Uterus (tissue), 2 donors: Measurements from ENCODE around the gene RSRP1.
"Not testable (repeated sequence)": the region's sequence is repeated elsewhere in the genome, so short reads cannot be mapped to it uniquely, and the experiment has no call there.

Experiments used
- POLR2A ChIP-seq, 2 donors: fragments of 450-650 bp; IDR thresholded peaks; one replicate each; pipeline ENCODE4 v1.6.1; 2016; ENCODE audit warnings: antibody characterized with exemption in 2 of 2, mild to moderate bottlenecking in 1 of 2, moderate library complexity in 1 of 2
- TF ChIP-seq, protein P1 (sequence below), 4 experiments: fragments of 200-600 bp in 2 of 4; fragments of 450-650 bp in 2 of 4; sonication (generic) in 2 of 4; IDR thresholded peaks; one replicate each; pipeline ENCODE4 v1.5.1; 2016 to 2019; ENCODE audit warnings: antibody characterized with exemption in 4 of 4, mild to moderate bottlenecking in 2 of 4, moderate library complexity in 1 of 4

DNA sequence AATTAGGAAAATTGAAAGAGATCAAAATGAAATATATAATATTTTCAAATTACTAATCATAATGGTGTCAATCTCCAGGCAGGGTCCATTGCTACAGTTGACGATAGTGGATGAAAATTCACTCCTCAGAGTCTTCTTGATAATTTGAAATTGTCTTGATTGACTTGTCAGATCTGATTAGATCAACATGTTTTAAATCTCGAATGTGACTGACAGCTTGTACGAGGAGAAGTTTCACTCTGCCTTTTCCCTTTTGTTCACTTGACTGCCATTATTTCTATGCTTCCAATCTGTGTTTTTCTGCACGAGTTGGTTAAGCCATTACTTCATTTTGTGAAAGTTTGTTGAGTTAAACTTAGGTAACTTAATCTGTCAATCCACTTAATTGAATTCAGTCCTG is 28.4 kb upstream of the RSRP1 start:
- not testable (repeated sequence) for TF ChIP-seq POLR2A (IDR thresholded peaks at IDR 0.05)
- TF ChIP-seq, protein P1, sequence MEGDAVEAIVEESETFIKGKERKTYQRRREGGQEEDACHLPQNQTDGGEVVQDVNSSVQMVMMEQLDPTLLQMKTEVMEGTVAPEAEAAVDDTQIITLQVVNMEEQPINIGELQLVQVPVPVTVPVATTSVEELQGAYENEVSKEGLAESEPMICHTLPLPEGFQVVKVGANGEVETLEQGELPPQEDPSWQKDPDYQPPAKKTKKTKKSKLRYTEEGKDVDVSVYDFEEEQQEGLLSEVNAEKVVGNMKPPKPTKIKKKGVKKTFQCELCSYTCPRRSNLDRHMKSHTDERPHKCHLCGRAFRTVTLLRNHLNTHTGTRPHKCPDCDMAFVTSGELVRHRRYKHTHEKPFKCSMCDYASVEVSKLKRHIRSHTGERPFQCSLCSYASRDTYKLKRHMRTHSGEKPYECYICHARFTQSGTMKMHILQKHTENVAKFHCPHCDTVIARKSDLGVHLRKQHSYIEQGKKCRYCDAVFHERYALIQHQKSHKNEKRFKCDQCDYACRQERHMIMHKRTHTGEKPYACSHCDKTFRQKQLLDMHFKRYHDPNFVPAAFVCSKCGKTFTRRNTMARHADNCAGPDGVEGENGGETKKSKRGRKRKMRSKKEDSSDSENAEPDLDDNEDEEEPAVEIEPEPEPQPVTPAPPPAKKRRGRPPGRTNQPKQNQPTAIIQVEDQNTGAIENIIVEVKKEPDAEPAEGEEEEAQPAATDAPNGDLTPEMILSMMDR (IDR thresholded peaks at IDR 0.05) = not testable (repeated sequence)
